Testis (tissue), 2 donors: Measurements from ENCODE around the gene STX1B.

Source experiments
- POLR2A ChIP-seq: fragments of 450-650 bp; IDR thresholded peaks from one replicate; pipeline ENCODE4 v1.6.1; 2017; ENCODE audit warnings: antibody characterized with exemption, mild to moderate bottlenecking, moderate library complexity
- TF ChIP-seq, protein P1 (sequence below), 3 experiments: fragments of 450-650 bp in 2 of 3; fragments of 200-600 bp in 1 of 3; sonication (generic) in 1 of 3; IDR thresholded peaks; one replicate each; pipeline ENCODE4 v1.5.1; 2016 to 2019; ENCODE audit warnings: antibody characterized with exemption in 3 of 3, mild to moderate bottlenecking in 2 of 3, moderate library complexity in 1 of 3

DNA sequence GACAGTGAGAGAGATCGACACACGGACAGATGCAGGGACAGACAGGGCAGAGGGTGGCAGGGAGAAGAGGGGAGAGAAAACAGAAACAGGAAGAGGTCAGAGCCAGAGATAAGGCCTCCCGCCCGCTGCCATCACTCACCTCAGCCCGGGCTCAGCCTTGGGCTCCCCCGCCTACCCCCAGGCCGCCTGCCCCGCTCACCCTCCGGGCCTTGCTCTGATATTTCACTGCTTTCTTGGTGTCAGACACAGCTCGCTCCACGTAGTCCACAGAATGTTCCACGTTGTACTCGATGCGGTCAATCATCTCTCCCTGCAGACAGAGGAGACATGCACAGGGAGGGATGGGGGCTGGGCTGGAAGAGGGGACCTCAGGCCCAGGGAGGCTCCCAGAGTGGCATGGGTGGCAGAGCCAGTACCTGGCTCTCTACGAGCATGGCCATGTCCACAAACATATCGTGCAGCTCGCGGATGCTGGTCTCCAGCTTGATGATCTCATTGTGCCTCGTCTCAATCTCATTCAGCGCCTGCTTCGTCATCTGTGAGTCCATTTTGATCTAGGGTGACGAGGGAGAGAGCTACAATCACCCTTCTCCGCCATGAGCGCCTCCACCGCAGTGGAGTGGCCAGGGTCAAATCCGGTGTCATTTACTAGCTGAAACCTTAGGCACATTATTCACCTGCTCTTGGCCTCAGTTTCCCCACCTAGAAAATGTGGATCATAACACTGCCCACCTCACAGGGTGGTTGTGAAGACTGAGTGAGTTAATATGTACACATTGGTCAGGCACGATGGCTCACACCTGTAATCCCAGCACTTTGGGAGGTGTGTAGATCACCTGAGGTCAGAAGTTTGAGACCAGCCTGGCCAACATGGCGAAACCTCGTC, 17.3 kb downstream of the STX1B start:
- no peak for TF ChIP-seq POLR2A
- TF ChIP-seq, protein P1, sequence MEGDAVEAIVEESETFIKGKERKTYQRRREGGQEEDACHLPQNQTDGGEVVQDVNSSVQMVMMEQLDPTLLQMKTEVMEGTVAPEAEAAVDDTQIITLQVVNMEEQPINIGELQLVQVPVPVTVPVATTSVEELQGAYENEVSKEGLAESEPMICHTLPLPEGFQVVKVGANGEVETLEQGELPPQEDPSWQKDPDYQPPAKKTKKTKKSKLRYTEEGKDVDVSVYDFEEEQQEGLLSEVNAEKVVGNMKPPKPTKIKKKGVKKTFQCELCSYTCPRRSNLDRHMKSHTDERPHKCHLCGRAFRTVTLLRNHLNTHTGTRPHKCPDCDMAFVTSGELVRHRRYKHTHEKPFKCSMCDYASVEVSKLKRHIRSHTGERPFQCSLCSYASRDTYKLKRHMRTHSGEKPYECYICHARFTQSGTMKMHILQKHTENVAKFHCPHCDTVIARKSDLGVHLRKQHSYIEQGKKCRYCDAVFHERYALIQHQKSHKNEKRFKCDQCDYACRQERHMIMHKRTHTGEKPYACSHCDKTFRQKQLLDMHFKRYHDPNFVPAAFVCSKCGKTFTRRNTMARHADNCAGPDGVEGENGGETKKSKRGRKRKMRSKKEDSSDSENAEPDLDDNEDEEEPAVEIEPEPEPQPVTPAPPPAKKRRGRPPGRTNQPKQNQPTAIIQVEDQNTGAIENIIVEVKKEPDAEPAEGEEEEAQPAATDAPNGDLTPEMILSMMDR (IDR thresholded peaks at IDR 0.05): no peak
